ENCODE data around the gene FRMD8. TPM values are rescaled to one million over a fixed set of nuclear protein-coding genes. Genes with fewer than 3 reads are reported as not detected.

FRMD8 gene
- total RNA-seq, 1 experiment from 2014 or later: 51.1 TPM

DNA sequence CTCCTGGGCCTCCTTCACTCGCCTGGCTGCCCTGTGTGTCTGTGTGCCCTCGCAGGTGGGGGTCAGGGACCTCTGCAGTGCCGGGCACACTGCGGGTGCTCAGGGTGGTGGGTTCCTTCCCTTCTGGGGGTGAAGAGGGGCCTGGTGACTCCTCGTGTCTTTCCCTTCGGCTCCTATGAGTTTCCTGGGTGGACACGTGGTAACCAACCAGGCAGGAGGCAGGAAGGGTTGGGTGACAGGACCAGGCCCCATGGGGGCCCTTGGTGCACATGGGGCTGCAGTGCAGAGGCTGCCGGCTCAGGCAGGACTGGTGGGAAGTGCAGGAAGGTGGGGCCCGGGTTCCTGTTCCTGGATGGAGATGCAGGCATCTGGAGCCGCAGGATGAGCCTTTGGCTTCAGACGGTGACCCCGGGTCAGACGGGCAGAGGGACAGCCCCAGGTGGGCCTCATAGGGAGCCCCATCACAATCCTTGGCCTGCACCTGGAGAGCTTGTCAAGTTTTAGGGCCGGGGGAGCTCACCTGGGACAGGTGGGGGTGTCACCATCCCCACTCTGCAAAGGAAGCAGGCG is 9.6 kb downstream of the FRMD8 start:
- Histone ChIP-seq H3K4me3 (ENCODE audit: low read depth, low read length, poor library complexity, severe bottlenecking) (no peak overlapping the region), H3K4me1 (ENCODE audit: insufficient read depth, low read length, poor library complexity, severe bottlenecking) (peaks cover 3% of the 10 kb centered on the region), H3K9me3 (ENCODE audit: low read depth, low read length, poor library complexity, severe bottlenecking) (no peaks in the 10 kb centered on the region), H3K27me3 (replicated peaks; ENCODE audit: insufficient read depth, low read depth, low read length, poor library complexity) (no peaks in the 10 kb centered on the region), H3K27ac (ENCODE audit: low read depth, low read length, poor library complexity, severe bottlenecking) (peak overlapping the region; percentile 16), H3K36me3 (ENCODE audit: insufficient read depth, low read length, poor library complexity, severe bottlenecking) (peaks cover 48% of the 10 kb centered on the region)
- TF ChIP-seq, protein P1, sequence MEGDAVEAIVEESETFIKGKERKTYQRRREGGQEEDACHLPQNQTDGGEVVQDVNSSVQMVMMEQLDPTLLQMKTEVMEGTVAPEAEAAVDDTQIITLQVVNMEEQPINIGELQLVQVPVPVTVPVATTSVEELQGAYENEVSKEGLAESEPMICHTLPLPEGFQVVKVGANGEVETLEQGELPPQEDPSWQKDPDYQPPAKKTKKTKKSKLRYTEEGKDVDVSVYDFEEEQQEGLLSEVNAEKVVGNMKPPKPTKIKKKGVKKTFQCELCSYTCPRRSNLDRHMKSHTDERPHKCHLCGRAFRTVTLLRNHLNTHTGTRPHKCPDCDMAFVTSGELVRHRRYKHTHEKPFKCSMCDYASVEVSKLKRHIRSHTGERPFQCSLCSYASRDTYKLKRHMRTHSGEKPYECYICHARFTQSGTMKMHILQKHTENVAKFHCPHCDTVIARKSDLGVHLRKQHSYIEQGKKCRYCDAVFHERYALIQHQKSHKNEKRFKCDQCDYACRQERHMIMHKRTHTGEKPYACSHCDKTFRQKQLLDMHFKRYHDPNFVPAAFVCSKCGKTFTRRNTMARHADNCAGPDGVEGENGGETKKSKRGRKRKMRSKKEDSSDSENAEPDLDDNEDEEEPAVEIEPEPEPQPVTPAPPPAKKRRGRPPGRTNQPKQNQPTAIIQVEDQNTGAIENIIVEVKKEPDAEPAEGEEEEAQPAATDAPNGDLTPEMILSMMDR (conservative IDR thresholded peaks at IDR 0.05; ENCODE audit: low read depth, low read length): no peak
- no peak for TF ChIP-seq EZH2 (IDR thresholded peaks at IDR 0.05; ENCODE audit: borderline replicate concordance, low read depth, low read length, poor library complexity, severe bottlenecking)
- ChIA-PET CTCF (no interaction called here), POLR2A (ENCODE audit: low non-redundant PET) (no interaction called here)
- no peak for DNase-seq (ENCODE audit: low spot score)
- no TSS peak for BruUV-seq (replicated peaks)
- intact Hi-C loops (cut with micrococcal nuclease; ENCODE audit: unreplicated experiment): no loop called here

DNA sequence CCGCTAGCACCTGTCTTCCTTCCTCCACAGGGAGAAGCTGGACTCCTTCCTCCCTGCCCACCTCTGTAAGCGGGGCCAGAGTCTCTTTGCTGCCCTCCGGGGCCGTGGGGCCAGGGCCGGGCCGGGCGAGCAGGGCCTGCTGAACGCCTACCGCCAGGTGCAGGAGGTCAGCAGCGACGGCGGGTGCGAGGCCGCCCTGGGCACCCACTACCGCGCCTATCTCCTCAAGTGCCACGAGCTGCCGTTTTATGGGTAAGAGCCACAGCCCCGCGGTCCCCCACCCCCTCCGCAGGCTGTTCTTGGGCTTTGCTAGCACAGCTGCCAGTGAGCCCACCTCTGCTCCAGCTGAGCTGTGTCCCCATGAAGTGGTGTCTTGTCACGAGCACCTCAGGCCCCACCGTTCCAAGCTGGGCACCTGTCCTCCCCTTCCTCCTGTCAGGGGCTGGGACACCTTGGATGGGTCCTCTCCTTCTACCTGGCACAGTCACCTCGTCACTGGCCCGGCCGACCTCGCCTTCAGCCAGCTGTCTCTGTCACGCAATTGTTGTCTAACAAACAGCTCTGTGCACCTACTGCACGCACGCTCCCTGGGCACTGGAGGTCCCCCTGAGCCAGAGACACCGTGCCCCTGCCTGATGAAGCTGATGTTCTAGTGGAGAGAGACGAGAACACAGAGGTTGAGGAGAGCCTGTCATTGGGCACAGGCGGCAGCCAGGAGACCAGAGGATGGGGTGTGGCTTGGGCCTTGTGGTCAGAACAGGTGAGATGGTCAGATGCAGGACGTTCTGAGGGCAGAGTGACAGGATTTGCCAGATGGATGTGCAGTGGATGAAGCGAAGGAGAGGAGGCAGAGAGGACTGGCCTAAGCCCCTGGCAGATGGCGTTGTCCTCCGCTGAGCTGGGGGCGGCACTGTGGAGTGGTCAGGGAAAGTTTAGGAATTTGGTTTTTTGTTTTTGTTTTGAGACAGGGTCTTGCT is 10.6 kb downstream of the FRMD8 start:
- H3K4me1 ChIP-seq (ENCODE audit: insufficient read depth, low read length, poor library complexity, severe bottlenecking): no peaks in the 10 kb centered on the region
- TF ChIP-seq, protein P1 (conservative IDR thresholded peaks at IDR 0.05; ENCODE audit: low read depth, low read length): no peak
- H3K36me3 ChIP-seq (ENCODE audit: insufficient read depth, low read length, poor library complexity, severe bottlenecking): peaks cover 48% of the 10 kb centered on the region
- H3K27ac ChIP-seq (ENCODE audit: low read depth, low read length, poor library complexity, severe bottlenecking): no peak overlapping the region
- no peaks in the 10 kb centered on the region for H3K9me3 ChIP-seq (ENCODE audit: low read depth, low read length, poor library complexity, severe bottlenecking)
- no peak for DNase-seq (ENCODE audit: low spot score)
- intact Hi-C loops (cut with micrococcal nuclease; ENCODE audit: unreplicated experiment): no loop called here
- H3K27me3 ChIP-seq (replicated peaks; ENCODE audit: insufficient read depth, low read depth, low read length, poor library complexity): no peaks in the 10 kb centered on the region
- CTCF ChIA-PET: interaction anchor here (0.6 kb wide), 1 partner anchor 175 kb away, joined by 8 read pairs; the partner anchor contains the start of gene FAM89B
- no peak overlapping the region for H3K4me3 ChIP-seq (ENCODE audit: low read depth, low read length, poor library complexity, severe bottlenecking)
- BruUV-seq (replicated peaks): no TSS peak
- POLR2A ChIA-PET (ENCODE audit: low non-redundant PET): no interaction called here

DNA sequence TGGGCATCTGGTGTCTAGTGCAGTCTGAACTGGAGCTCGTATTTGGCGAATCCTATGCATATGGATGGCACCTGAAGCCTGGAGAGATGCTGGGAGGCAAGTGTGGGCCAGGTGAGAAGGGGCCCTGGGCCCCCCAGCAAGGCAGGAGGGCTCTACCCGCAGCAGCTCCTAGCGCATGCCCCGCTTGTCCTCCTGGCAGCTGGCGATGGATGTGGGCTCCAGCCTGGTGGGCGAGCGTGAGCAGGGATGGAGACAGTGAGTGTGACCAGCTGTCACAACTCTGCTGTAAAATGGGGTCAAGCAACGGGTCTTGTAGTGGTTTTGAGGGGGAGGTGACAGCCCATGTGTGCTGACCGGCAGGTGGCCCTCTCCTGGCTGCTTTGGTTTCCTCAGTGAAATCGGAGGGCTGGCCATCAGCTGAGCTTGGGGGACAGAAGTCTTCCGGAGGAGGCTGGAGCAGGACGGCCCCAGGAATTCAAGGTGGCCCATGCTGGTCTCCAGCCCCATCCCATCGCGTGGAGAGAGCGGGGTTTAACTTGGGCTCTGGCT is 12.0 kb downstream of the FRMD8 start:
- Histone ChIP-seq H3K27ac (ENCODE audit: low read depth, low read length, poor library complexity, severe bottlenecking) (no peak overlapping the region), H3K27me3 (replicated peaks; ENCODE audit: insufficient read depth, low read depth, low read length, poor library complexity) (no peaks in the 10 kb centered on the region), H3K9me3 (ENCODE audit: low read depth, low read length, poor library complexity, severe bottlenecking) (no peaks in the 10 kb centered on the region), H3K36me3 (ENCODE audit: insufficient read depth, low read length, poor library complexity, severe bottlenecking) (peaks cover 52% of the 10 kb centered on the region), H3K4me3 (ENCODE audit: low read depth, low read length, poor library complexity, severe bottlenecking) (no peak overlapping the region), H3K4me1 (ENCODE audit: insufficient read depth, low read length, poor library complexity, severe bottlenecking) (no peaks in the 10 kb centered on the region)
- BruUV-seq (replicated peaks): no TSS peak
- CTCF ChIA-PET: interaction anchor here (0.6 kb wide), 1 partner anchor 558 kb away, joined by 4 read pairs; no protein-coding TSS in a partner anchor
- POLR2A ChIA-PET (ENCODE audit: low non-redundant PET): no interaction called here
- TF ChIP-seq, protein P1 (conservative IDR thresholded peaks at IDR 0.05; ENCODE audit: low read depth, low read length): no peak
- no peak for TF ChIP-seq EZH2 (IDR thresholded peaks at IDR 0.05; ENCODE audit: borderline replicate concordance, low read depth, low read length, poor library complexity, severe bottlenecking)
- intact Hi-C loops (cut with micrococcal nuclease; ENCODE audit: unreplicated experiment): no loop called here
- DNase-seq (ENCODE audit: low spot score): no peak

All from A673 (cell line).